HepG2 (cell line): ENCODE results near the gene PHF13. TPM values are rescaled to one million over a fixed set of nuclear protein-coding genes. Genes with fewer than 3 reads are reported as not detected.

ENCODE experiments used
- BRCA1 ChIP-seq: sonication (generic); formaldehyde crosslinking; IDR thresholded peaks from 2 replicates; pipeline ENCODE4 v1.4.0; 2020; ENCODE audit warnings: missing genetic modification reagents
- CENPX ChIP-seq: sonication (generic); formaldehyde crosslinking; IDR thresholded peaks from 2 replicates; pipeline ENCODE4 v1.9.0; 2021; ENCODE audit warnings: mild to moderate bottlenecking, missing genetic modification reagents, moderate library complexity
- FOXM1 ChIP-seq: sonication (generic); formaldehyde crosslinking; IDR thresholded peaks from 2 replicates; pipeline ENCODE4 v1.5.0; 2020; ENCODE audit warnings: missing genetic modification reagents
- HNRNPH1 ChIP-seq: fragments of 200-400 bp; formaldehyde crosslinking; optimal IDR thresholded peaks from 2 replicates; pipeline ENCODE3; 2017; ENCODE audit warnings: mild to moderate bottlenecking, low read depth, low read length
- JUNB ChIP-seq: sonication (generic); formaldehyde crosslinking; IDR thresholded peaks from 2 replicates; pipeline ENCODE4 v1.8.0; 2022; ENCODE audit warnings: missing genetic modification reagents, mild to moderate bottlenecking, borderline replicate concordance
- MAFG ChIP-seq: sonication (generic); formaldehyde crosslinking; IDR thresholded peaks from 2 replicates; pipeline ENCODE4 v1.5.1; 2020; ENCODE audit warnings: mild to moderate bottlenecking, missing genetic modification reagents
- MLLT10 ChIP-seq: sonication (generic); formaldehyde crosslinking; IDR thresholded peaks from 2 replicates; pipeline ENCODE4 v1.4.0; 2020; ENCODE audit warnings: missing genetic modification reagents
- SIN3B ChIP-seq: fragments of 150-350 bp; IDR thresholded peaks from 2 replicates; pipeline ENCODE4 v1.6.1; 2014; ENCODE audit warnings: low read length
- SIX4 ChIP-seq: sonication (generic); formaldehyde crosslinking; IDR thresholded peaks from 2 replicates; pipeline ENCODE4 v1.4.0; 2020; ENCODE audit warnings: missing genetic modification reagents
- SMC3 ChIP-seq: IDR thresholded peaks from 2 replicates; pipeline ENCODE4 v1.6.1; 2011; ENCODE audit warnings: low read length, improper control_type of control experiment
- TMF1 ChIP-seq: sonication (generic); formaldehyde crosslinking; IDR thresholded peaks from 2 replicates; pipeline ENCODE4 v1.8.1; 2022; ENCODE audit warnings: low read depth, missing genetic modification reagents
- XBP1 ChIP-seq: sonication (generic); formaldehyde crosslinking; IDR thresholded peaks from 2 replicates; pipeline ENCODE4 v1.5.0; 2020; ENCODE audit warnings: missing genetic modification reagents
- ZNF235 ChIP-seq: sonication (generic); formaldehyde crosslinking; IDR thresholded peaks from 2 replicates; pipeline ENCODE4 v1.8.1; 2023; ENCODE audit warnings: mild to moderate bottlenecking, missing genetic modification reagents, borderline replicate concordance
- ZNF768 ChIP-seq: sonication (generic); formaldehyde crosslinking; IDR thresholded peaks from 2 replicates; pipeline ENCODE4 v1.4.0; 2020; ENCODE audit warnings: missing genetic modification reagents
- polyA plus RNA-seq, 8 experiments: library from polyadenylated mRNA; depleted of rRNA in 3 of 8; stranded (reverse) in 7 of 8; unstranded in 1 of 8; fragments of >200 nt; fragmentation: Illumina TruSeq in 4 of 8; extraction: Trizol in 4 of 8; gene quantifications; 2 replicates each; pipeline versions ENCODE4 v1.2.1 to v1.2.3, GENCODE V29; 2011 to 2016; ENCODE audit warnings: low read depth in 4 of 8, missing spikeins in 1 of 8, mixed read lengths in 1 of 8; ENCODE audit not compliant: insufficient read depth in 1 of 8
- total RNA-seq, 5 experiments: library from RNA; depleted of rRNA; stranded (reverse); fragments of >200 nt; fragmentation: Illumina TruSeq; extraction: Trizol; gene quantifications; 2 replicates each; pipeline ENCODE4 v1.2.3, GENCODE V29; 2016; ENCODE audit warnings: low read depth in 1 of 5
- TF ChIP-seq, protein P1 (sequence below): sonication (generic); formaldehyde crosslinking; IDR thresholded peaks from 2 replicates; pipeline ENCODE4 v1.4.0; 2020; ENCODE audit warnings: mild to moderate bottlenecking, missing genetic modification reagents
- TF ChIP-seq, protein P2 (sequence below): sonication (generic); formaldehyde crosslinking; IDR thresholded peaks from 2 replicates; pipeline ENCODE4 v1.4.0; 2020; ENCODE audit warnings: missing genetic modification reagents
- TF ChIP-seq, protein P3 (sequence below): sonication (generic); formaldehyde crosslinking; IDR thresholded peaks from 2 replicates; pipeline ENCODE4 v1.5.1; 2020; ENCODE audit warnings: missing genetic modification reagents, mild to moderate bottlenecking, borderline replicate concordance
- TF ChIP-seq, protein P4 (sequence below): sonication (generic); formaldehyde crosslinking; IDR thresholded peaks from 2 replicates; pipeline ENCODE4 v1.8.0; 2023; ENCODE audit warnings: mild to moderate bottlenecking, missing genetic modification reagents
- TF ChIP-seq, protein P5 (sequence below): sonication (generic); formaldehyde crosslinking; IDR thresholded peaks from 2 replicates; pipeline ENCODE4 v1.4.0; 2020; ENCODE audit warnings: missing genetic modification reagents, borderline replicate concordance

Gene PHF13
- total and polyA plus RNA-seq, 2 of the 13 experiments (the other 11 are each of a cell fraction or from before 2014, with no cell fraction given) = 4.7 to 7.4 TPM

DNA sequence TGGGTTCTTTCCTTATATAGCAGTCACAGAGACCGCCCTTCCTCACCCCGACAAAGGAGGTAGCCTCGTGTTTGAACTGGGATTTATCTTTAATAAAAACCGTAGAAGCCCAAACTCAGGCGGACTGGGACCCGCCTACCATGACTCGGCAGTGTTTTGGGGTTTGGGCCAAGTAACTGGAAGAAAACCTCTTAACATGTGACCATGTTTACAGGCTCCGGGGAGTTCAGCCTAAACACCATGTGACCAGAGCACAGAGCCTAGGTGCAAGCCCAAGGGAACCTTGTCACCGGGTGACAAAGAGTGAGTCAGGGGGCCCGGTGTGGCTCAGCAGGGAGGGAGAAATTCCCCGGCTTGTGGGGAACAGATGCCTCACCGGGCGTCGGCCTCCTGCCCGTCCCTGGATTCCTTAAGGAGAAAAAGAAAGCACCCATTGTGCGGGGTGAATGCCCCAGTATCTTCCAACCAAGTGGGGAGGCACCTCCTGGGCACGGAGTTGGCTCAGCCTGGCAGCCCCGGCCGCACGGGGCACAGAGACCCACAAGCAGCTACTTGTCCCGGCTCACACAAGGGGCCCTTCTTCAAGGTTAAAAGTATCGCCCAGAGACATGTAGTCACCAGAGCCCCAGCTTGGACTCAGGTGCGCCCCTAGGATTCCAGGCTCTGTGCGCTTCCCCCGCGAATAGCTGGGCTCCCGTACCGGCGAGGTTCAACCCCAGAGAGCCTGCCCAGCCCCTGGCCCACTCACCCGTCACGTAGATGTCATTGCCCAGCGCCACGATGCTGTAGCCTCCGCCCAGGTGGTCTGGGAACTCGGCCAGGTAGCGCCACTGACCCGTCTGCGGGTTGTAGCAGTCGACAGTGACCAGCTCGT lies 12.2 kb upstream of the PHF13 start (continued):
- TF ChIP-seq, protein P1, sequence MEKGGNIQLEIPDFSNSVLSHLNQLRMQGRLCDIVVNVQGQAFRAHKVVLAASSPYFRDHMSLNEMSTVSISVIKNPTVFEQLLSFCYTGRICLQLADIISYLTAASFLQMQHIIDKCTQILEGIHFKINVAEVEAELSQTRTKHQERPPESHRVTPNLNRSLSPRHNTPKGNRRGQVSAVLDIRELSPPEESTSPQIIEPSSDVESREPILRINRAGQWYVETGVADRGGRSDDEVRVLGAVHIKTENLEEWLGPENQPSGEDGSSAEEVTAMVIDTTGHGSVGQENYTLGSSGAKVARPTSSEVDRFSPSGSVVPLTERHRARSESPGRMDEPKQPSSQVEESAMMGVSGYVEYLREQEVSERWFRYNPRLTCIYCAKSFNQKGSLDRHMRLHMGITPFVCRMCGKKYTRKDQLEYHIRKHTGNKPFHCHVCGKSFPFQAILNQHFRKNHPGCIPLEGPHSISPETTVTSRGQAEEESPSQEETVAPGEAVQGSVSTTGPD (CRISPR knock-in tag) = no peak
- TF ChIP-seq TMF1 (no peak), BRCA1 (CRISPR knock-in tag) (no peak), CENPX (CRISPR knock-in tag) (no peak), HNRNPH1 (no peak), ZNF235 (CRISPR knock-in tag) (no peak), SIN3B (no peak), ZNF768 (CRISPR knock-in tag) (no peak), SMC3 (no peak), FOXM1 (CRISPR knock-in tag) (no peak), SIX4 (CRISPR knock-in tag) (no peak), MLLT10 (no peak), MAFG (CRISPR knock-in tag) (no peak), XBP1 (no peak), JUNB (CRISPR knock-in tag) (no peak)
- TF ChIP-seq, protein P2, sequence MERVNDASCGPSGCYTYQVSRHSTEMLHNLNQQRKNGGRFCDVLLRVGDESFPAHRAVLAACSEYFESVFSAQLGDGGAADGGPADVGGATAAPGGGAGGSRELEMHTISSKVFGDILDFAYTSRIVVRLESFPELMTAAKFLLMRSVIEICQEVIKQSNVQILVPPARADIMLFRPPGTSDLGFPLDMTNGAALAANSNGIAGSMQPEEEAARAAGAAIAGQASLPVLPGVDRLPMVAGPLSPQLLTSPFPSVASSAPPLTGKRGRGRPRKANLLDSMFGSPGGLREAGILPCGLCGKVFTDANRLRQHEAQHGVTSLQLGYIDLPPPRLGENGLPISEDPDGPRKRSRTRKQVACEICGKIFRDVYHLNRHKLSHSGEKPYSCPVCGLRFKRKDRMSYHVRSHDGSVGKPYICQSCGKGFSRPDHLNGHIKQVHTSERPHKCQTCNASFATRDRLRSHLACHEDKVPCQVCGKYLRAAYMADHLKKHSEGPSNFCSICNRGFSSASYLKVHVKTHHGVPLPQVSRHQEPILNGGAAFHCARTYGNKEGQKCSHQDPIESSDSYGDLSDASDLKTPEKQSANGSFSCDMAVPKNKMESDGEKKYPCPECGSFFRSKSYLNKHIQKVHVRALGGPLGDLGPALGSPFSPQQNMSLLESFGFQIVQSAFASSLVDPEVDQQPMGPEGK = 0 out of 2 replicates have a peak, but pooled peaks have one; percentile 25
- TF ChIP-seq, protein P3, sequence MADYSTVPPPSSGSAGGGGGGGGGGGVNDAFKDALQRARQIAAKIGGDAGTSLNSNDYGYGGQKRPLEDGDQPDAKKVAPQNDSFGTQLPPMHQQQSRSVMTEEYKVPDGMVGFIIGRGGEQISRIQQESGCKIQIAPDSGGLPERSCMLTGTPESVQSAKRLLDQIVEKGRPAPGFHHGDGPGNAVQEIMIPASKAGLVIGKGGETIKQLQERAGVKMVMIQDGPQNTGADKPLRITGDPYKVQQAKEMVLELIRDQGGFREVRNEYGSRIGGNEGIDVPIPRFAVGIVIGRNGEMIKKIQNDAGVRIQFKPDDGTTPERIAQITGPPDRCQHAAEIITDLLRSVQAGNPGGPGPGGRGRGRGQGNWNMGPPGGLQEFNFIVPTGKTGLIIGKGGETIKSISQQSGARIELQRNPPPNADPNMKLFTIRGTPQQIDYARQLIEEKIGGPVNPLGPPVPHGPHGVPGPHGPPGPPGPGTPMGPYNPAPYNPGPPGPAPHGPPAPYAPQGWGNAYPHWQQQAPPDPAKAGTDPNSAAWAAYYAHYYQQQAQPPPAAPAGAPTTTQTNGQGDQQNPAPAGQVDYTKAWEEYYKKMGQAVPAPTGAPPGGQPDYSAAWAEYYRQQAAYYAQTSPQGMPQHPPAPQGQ (CRISPR knock-in tag) = no peak
- TF ChIP-seq, protein P4, sequence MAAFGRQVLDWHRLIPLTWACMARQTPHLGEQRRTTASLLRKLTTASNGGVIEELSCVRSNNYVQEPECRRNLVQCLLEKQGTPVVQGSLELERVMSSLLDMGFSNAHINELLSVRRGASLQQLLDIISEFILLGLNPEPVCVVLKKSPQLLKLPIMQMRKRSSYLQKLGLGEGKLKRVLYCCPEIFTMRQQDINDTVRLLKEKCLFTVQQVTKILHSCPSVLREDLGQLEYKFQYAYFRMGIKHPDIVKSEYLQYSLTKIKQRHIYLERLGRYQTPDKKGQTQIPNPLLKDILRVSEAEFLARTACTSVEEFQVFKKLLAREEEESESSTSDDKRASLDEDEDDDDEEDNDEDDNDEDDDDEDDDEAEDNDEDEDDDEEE (CRISPR knock-in tag) = peak; percentile 61; the same call in 1 of the 2 replicates
- TF ChIP-seq, protein P5, sequence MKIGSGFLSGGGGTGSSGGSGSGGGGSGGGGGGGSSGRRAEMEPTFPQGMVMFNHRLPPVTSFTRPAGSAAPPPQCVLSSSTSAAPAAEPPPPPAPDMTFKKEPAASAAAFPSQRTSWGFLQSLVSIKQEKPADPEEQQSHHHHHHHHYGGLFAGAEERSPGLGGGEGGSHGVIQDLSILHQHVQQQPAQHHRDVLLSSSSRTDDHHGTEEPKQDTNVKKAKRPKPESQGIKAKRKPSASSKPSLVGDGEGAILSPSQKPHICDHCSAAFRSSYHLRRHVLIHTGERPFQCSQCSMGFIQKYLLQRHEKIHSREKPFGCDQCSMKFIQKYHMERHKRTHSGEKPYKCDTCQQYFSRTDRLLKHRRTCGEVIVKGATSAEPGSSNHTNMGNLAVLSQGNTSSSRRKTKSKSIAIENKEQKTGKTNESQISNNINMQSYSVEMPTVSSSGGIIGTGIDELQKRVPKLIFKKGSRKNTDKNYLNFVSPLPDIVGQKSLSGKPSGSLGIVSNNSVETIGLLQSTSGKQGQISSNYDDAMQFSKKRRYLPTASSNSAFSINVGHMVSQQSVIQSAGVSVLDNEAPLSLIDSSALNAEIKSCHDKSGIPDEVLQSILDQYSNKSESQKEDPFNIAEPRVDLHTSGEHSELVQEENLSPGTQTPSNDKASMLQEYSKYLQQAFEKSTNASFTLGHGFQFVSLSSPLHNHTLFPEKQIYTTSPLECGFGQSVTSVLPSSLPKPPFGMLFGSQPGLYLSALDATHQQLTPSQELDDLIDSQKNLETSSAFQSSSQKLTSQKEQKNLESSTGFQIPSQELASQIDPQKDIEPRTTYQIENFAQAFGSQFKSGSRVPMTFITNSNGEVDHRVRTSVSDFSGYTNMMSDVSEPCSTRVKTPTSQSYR (CRISPR knock-in tag) = no peak
